ENCODE results near the gene INSRR.

GRCh38 chr1:156809711-156810366 is 49.1 kb downstream of the INSRR start:
- TF ChIP-seq POLR2A (IDR thresholded peaks at IDR 0.05; ENCODE audit: control extremely low read depth in 1 of 2, low read depth in 2 of 2, low read length in 2 of 2), result no peak
- TF ChIP-seq CHD2 (IDR thresholded peaks at IDR 0.05; ENCODE audit: low read length), result no peak
- TF ChIP-seq GABPA (IDR thresholded peaks at IDR 0.05; ENCODE audit: borderline replicate concordance, insufficient read depth, low read length), result no peak
- no peak for TF ChIP-seq CTCF (IDR thresholded peaks at IDR 0.05; ENCODE audit: control extremely low read depth in 1 of 3, insufficient read depth in 1 of 3, low read depth in 1 of 3, low read length in 3 of 3)
- TF ChIP-seq CREB1 (IDR thresholded peaks at IDR 0.05), result no peak
- no peak for TF ChIP-seq CHD1 (IDR thresholded peaks at IDR 0.05; ENCODE audit: low read depth, low read length)
- no peak for TF ChIP-seq CBX8 (IDR thresholded peaks at IDR 0.05; ENCODE audit: borderline replicate concordance, low read depth, low read length)
- TF ChIP-seq MAX (IDR thresholded peaks at IDR 0.05), result no peak
- no peak for TF ChIP-seq SUZ12 (IDR thresholded peaks at IDR 0.05; ENCODE audit: low read length)
